ENCODE measurements around the gene C12orf42. TPM values are rescaled to one million over a fixed set of nuclear protein-coding genes. Genes with fewer than 3 reads are reported as not detected.

C12orf42 gene
- total RNA-seq, 4 donors from 2014 or later, result 1.2 TPM; not detected in 3

DNA sequence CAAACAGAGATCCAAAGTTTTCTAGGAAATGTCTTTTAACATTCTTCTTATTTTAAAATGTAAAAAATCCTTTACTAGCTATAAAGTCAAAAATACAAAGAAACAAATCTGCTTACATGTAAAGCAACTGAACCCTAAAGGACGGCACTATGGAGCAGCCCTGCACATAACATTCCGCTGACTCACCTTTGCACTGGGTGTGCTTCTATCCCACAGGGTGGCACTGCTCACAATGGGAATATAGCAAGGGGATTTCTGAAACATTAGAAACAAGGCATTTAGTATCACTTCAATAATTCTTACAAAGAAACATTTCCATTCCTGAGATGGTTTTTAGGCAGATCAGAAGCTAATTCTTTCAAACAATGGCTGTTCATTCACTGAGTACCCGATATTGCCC, 94.3 kb downstream of the C12orf42 start:
- Histone ChIP-seq H3K4me3 (no peak overlapping the region), H3K27me3 (no peaks in the 10 kb centered on the region), H3K36me3 (no peaks in the 10 kb centered on the region), H3K4me1 (no peaks in the 10 kb centered on the region), H3K27ac (no peak overlapping the region), H3K9me3 (no peaks in the 10 kb centered on the region)
- WGBS, 2 donors, result 77 to 85% methylated on average over 3 of the region's 3 CpGs
- TF ChIP-seq POLR2A (IDR thresholded peaks at IDR 0.05) (no peak), EP300 (IDR thresholded peaks at IDR 0.05) (no peak)
- TF ChIP-seq, protein P1, sequence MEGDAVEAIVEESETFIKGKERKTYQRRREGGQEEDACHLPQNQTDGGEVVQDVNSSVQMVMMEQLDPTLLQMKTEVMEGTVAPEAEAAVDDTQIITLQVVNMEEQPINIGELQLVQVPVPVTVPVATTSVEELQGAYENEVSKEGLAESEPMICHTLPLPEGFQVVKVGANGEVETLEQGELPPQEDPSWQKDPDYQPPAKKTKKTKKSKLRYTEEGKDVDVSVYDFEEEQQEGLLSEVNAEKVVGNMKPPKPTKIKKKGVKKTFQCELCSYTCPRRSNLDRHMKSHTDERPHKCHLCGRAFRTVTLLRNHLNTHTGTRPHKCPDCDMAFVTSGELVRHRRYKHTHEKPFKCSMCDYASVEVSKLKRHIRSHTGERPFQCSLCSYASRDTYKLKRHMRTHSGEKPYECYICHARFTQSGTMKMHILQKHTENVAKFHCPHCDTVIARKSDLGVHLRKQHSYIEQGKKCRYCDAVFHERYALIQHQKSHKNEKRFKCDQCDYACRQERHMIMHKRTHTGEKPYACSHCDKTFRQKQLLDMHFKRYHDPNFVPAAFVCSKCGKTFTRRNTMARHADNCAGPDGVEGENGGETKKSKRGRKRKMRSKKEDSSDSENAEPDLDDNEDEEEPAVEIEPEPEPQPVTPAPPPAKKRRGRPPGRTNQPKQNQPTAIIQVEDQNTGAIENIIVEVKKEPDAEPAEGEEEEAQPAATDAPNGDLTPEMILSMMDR (IDR thresholded peaks at IDR 0.05), result no peak
- no peak for DNase-seq (ENCODE audit: low spot score in 2 of 2)

DNA sequence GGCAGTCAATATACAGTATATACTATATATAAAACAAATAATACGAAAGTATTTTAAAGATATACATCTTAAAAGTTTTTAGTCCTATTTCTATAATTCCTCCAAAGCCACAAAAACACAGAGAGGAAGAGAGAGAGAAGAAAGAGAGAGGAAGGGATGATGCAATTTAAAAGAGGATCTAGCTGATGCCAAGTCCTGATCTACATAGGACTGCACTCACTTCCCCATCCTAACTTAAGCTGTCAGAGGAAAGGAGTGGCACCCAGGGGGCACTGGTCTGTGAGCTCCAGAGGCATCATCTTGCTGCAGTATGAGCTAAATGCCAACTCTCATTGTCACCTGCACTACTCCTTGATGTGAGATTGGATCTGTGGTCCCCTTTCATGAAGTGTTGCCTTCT, 95.8 kb downstream of the C12orf42 start:
- Histone ChIP-seq H3K4me1 (no peaks in the 10 kb centered on the region), H3K4me3 (no peak overlapping the region), H3K27me3 (no peaks in the 10 kb centered on the region), H3K9me3 (no peaks in the 10 kb centered on the region), H3K27ac (no peak overlapping the region), H3K36me3 (no peaks in the 10 kb centered on the region)
- WGBS, 2 donors, result 72 to 75% methylated on average over 1 of the region's 1 CpG
- TF ChIP-seq, protein P1 (IDR thresholded peaks at IDR 0.05), result no peak
- no peak for TF ChIP-seq POLR2A (IDR thresholded peaks at IDR 0.05)
- peak in 1 of 2 donors; percentile 35 for TF ChIP-seq EP300 (IDR thresholded peaks at IDR 0.05)
- DNase-seq (ENCODE audit: low spot score in 2 of 2), result no peak

DNA sequence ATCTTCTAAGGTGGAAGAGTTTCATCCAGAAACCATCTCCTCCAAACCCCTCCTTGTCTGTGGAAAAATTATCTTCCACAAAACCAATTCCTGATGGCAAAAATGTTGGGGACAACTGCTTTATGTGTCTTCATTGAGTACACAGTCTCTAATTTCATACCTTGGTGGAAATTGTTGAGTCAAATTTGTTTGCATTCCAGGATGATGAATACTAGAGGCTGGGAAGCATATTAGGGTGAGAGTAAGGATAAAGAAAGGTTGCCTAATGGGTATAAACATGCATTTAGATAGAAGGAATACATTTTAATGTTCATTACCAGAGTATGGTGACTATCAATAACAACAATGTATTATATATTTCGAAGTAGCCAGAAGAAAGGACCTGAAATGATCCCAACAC, 98.2 kb downstream of the C12orf42 start:
- Histone ChIP-seq H3K27ac (no peak overlapping the region), H3K36me3 (no peaks in the 10 kb centered on the region), H3K4me1 (no peaks in the 10 kb centered on the region), H3K4me3 (no peak overlapping the region), H3K9me3 (no peaks in the 10 kb centered on the region), H3K27me3 (no peaks in the 10 kb centered on the region)
- DNase-seq (ENCODE audit: low spot score in 2 of 2), result no peak
- TF ChIP-seq, protein P1 (IDR thresholded peaks at IDR 0.05), result no peak
- no peak for TF ChIP-seq POLR2A (IDR thresholded peaks at IDR 0.05)
- no peak for TF ChIP-seq EP300 (IDR thresholded peaks at IDR 0.05)
- WGBS, 2 donors, result 32 to 38% methylated on average over 1 of the region's 1 CpG

DNA sequence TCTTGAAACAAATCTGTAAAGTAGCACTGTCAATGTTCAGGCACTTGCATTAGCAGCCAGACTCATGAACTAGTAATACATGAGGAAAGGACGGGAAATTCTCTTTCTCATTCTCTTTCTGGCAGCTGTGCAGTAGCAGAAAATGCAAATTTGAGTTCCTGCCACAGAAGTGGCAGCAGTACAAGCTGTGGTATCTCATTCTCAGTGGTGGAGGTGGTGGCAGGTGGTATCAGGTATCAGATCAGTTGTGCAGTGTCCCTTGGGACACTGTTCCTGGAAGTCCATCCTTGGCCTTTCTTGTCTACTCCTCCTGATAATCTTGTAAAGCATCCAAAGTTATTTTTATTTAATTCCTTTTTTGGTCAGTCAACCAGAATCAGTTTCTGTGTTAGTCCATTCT, 103.0 kb downstream of the C12orf42 start:
- 73 to 78% methylated on average over 1 of the region's 1 CpG for WGBS, 2 donors
- H3K9me3 ChIP-seq, result peaks cover 0 to 7% (median 0%) of the 10 kb centered on the region in 4 donors
- no peak overlapping the region for H3K4me3 ChIP-seq
- TF ChIP-seq, protein P1 (IDR thresholded peaks at IDR 0.05), result no peak
- TF ChIP-seq POLR2A (IDR thresholded peaks at IDR 0.05), result no peak
- no peak for TF ChIP-seq EP300 (IDR thresholded peaks at IDR 0.05)
- no peaks in the 10 kb centered on the region for H3K27me3 ChIP-seq
- H3K36me3 ChIP-seq, result no peaks in the 10 kb centered on the region
- no peaks in the 10 kb centered on the region for H3K4me1 ChIP-seq
- DNase-seq (ENCODE audit: low spot score in 2 of 2), result no peak
- no peak overlapping the region for H3K27ac ChIP-seq

DNA sequence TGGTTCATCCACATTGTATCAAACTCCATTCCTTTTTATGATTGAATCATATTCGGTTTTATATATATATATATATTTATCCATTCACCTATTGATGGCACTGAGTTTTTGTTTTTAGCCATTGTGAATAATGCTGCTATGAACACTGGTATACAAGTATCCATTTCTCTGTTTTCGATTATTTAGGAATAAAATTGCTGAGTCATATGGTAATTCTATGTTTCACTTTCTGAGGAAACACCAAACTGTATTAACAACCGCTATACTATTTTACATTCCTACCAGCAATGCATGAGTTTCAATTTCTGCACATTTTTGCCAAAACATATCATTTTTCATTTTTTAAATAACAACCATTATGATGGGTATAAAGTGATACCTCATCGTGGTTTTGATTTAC, 104.7 kb downstream of the C12orf42 start:
- no peak for DNase-seq (ENCODE audit: low spot score in 2 of 2)
- Histone ChIP-seq H3K27ac (no peak overlapping the region), H3K9me3 (peaks cover 0 to 7% (median 0%) of the 10 kb centered on the region in 4 donors), H3K4me3 (no peak overlapping the region), H3K27me3 (no peaks in the 10 kb centered on the region), H3K4me1 (no peaks in the 10 kb centered on the region), H3K36me3 (no peaks in the 10 kb centered on the region)
- WGBS, 2 donors, result 90 to 91% methylated on average over 4 of the region's 4 CpGs
- TF ChIP-seq, protein P1 (IDR thresholded peaks at IDR 0.05), result no peak
- TF ChIP-seq POLR2A (IDR thresholded peaks at IDR 0.05), result no peak
- no peak for TF ChIP-seq EP300 (IDR thresholded peaks at IDR 0.05)

Measured in tibial nerve (tissue), 4 donors.